Breast epithelium (tissue), 4 donors: ENCODE results near the gene SPACA6. TPM values are rescaled to one million over a fixed set of nuclear protein-coding genes. Genes with fewer than 3 reads are reported as not detected.

Source experiments
- DNase-seq, 2 donors: peaks; one replicate each; pipeline ENCODE4 v3.0.0-alpha.2; 2019; ENCODE audit warnings: low spot score in 2 of 2
- H3K27ac ChIP-seq, 2 donors: fragments of 200-600 bp; sonication (generic) in 1 of 2; one replicate each; pipeline ENCODE4 v1.5.1; 2016 to 2019; ENCODE audit warnings: mild to moderate bottlenecking in 1 of 2
- H3K27me3 ChIP-seq, 2 donors: fragments of 200-600 bp; sonication (generic) in 1 of 2; one replicate each; pipeline versions ENCODE4 v1.5.1 to v1.6.0; 2017 to 2019; ENCODE audit warnings: control low read depth in 1 of 2, mild to moderate bottlenecking in 1 of 2
- H3K36me3 ChIP-seq: fragments of 200-600 bp; one replicate; pipeline ENCODE4 v1.5.1; 2019
- H3K4me1 ChIP-seq, 2 donors: fragments of 200-600 bp; sonication (generic); one replicate each; pipeline ENCODE4 v1.5.1; 2016 to 2019; ENCODE audit warnings: control low read depth in 1 of 2
- H3K4me3 ChIP-seq, 3 donors: fragments of 200-600 bp; sonication (generic); 1 replicate in 2 of 3; 2 replicates in 1 of 3; pipeline ENCODE4 v1.5.1; 2016 to 2019; ENCODE audit warnings: mild to moderate bottlenecking in 3 of 3, moderate library complexity in 2 of 3
- H3K9me3 ChIP-seq, 2 donors: fragments of 200-600 bp; sonication (generic) in 1 of 2; one replicate each; pipeline ENCODE4 v1.5.1; 2016 to 2019; ENCODE audit warnings: control low read depth in 1 of 2
- CTCF ChIP-seq, 3 donors: fragments of 450-650 bp; IDR thresholded peaks; one replicate each; pipeline ENCODE4 v1.5.1; 2016 to 2017; ENCODE audit warnings: antibody characterized with exemption in 3 of 3, mild to moderate bottlenecking in 3 of 3, moderate library complexity in 3 of 3
- POLR2A ChIP-seq: fragments of 450-650 bp; IDR thresholded peaks from one replicate; pipeline ENCODE4 v1.6.1; 2016; ENCODE audit warnings: antibody characterized with exemption, mild to moderate bottlenecking, moderate library complexity
- POLR2AphosphoS5 ChIP-seq, 3 donors: sonication (generic); formaldehyde crosslinking; IDR thresholded peaks; one replicate each; pipeline ENCODE4 v1.6.1; 2017; ENCODE audit warnings: antibody characterized with exemption in 3 of 3
- intact Hi-C: fragments of 100-400 bp; cut with DNase I; formaldehyde crosslinking; loops from one replicate; pipeline ENCODE4 v1.15.1; 2023; ENCODE audit warnings: low total_unique reads
- total RNA-seq, 3 donors: library from RNA; depleted of rRNA; stranded (reverse); fragments of >200 nt; gene quantifications; one replicate each; pipeline ENCODE4 v1.1.0, GENCODE V29; 2016

The SPACA6 gene
- total RNA-seq, 3 donors from 2014 or later: 9.1 to 29.3 (median 27.2) TPM

GRCh38 chr19:51697169-51697776 lies 4.1 kb downstream of the SPACA6 start:
- H3K9me3 ChIP-seq: no peaks in the 10 kb centered on the region
- H3K4me1 ChIP-seq: peaks cover 0 to 7% of the 10 kb centered on the region in 2 donors
- no peaks in the 10 kb centered on the region for H3K36me3 ChIP-seq
- TF ChIP-seq POLR2A: no peak
- intact Hi-C loops: loop anchor here (1.0 kb wide), 1 partner anchor 13 kb away; no protein-coding TSS in a partner anchor
- no peak overlapping the region for H3K4me3 ChIP-seq
- no peak for DNase-seq
- H3K27me3 ChIP-seq: no peaks in the 10 kb centered on the region
- no peak overlapping the region for H3K27ac ChIP-seq

- H3K36me3 ChIP-seq: no peaks in the 10 kb centered on the region
- H3K27me3 ChIP-seq: no peaks in the 10 kb centered on the region
- DNase-seq: no peak
- H3K27ac ChIP-seq: no peak overlapping the region
- TF ChIP-seq CTCF (IDR thresholded peaks at IDR 0.05): no peak
- TF ChIP-seq POLR2AphosphoS5 (IDR thresholded peaks at IDR 0.05): no peak
- no peak for TF ChIP-seq POLR2A
- no peaks in the 10 kb centered on the region for H3K4me1 ChIP-seq
- H3K9me3 ChIP-seq: no peaks in the 10 kb centered on the region
- no peak overlapping the region for H3K4me3 ChIP-seq
- intact Hi-C loops: no loop called here
These were observed 5.2 kb downstream of the SPACA6 start for GRCh38 chr19:51698296-51698695.

GRCh38 chr19:51699170-51699569 lies 6.0 kb downstream of the SPACA6 start:
- Histone ChIP-seq H3K9me3 (no peaks in the 10 kb centered on the region), H3K27ac (no peak overlapping the region), H3K4me3 (no peak overlapping the region), H3K36me3 (no peaks in the 10 kb centered on the region), H3K4me1 (no peaks in the 10 kb centered on the region), H3K27me3 (no peaks in the 10 kb centered on the region)
- no peak for TF ChIP-seq CTCF (IDR thresholded peaks at IDR 0.05)
- TF ChIP-seq POLR2A: no peak
- no peak for TF ChIP-seq POLR2AphosphoS5 (IDR thresholded peaks at IDR 0.05)
- intact Hi-C loops: no loop called here
- no peak for DNase-seq

- no peaks in the 10 kb centered on the region for H3K27me3 ChIP-seq
- no peaks in the 10 kb centered on the region for H3K36me3 ChIP-seq
- TF ChIP-seq POLR2AphosphoS5 (IDR thresholded peaks at IDR 0.05) (no peak), POLR2A (no peak), CTCF (IDR thresholded peaks at IDR 0.05) (no peak)
- intact Hi-C loops: no loop called here
- H3K4me1 ChIP-seq: no peaks in the 10 kb centered on the region
- H3K9me3 ChIP-seq: no peaks in the 10 kb centered on the region
- H3K27ac ChIP-seq: peak overlapping the region; percentile 92 to 97
- no peak for DNase-seq
- peak overlapping the region in 1 of 3 donors; percentile 71 for H3K4me3 ChIP-seq
These were observed 8.5 kb downstream of the SPACA6 start for GRCh38 chr19:51701468-51702100.

- Histone ChIP-seq H3K27me3 (no peaks in the 10 kb centered on the region), H3K9me3 (no peaks in the 10 kb centered on the region), H3K4me1 (no peaks in the 10 kb centered on the region), H3K27ac (peak overlapping the region; percentile 92 to 97), H3K36me3 (no peaks in the 10 kb centered on the region), H3K4me3 (peak overlapping the region in 2 of 3 donors; percentile 71 to 84)
- intact Hi-C loops: no loop called here
- TF ChIP-seq CTCF (IDR thresholded peaks at IDR 0.05): no peak
- no peak for TF ChIP-seq POLR2A
- TF ChIP-seq POLR2AphosphoS5 (IDR thresholded peaks at IDR 0.05): no peak
- DNase-seq: peak; percentile 90 to 95
These were observed 9.1 kb downstream of the SPACA6 start for GRCh38 chr19:51702103-51702824.
